Hematopoietic multipotent progenitor cell treated with erythropoietin and hydrocortisone succinate and interleukin-3 and kit ligand, for 4 days (in vitro differentiated cells): Measurements from ENCODE around the gene GNB3.

Experiments used
- DNase-seq: peaks from one replicate; pipeline ENCODE4 v3.0.0-alpha.2; 2015

GNB3 gene

DNA sequence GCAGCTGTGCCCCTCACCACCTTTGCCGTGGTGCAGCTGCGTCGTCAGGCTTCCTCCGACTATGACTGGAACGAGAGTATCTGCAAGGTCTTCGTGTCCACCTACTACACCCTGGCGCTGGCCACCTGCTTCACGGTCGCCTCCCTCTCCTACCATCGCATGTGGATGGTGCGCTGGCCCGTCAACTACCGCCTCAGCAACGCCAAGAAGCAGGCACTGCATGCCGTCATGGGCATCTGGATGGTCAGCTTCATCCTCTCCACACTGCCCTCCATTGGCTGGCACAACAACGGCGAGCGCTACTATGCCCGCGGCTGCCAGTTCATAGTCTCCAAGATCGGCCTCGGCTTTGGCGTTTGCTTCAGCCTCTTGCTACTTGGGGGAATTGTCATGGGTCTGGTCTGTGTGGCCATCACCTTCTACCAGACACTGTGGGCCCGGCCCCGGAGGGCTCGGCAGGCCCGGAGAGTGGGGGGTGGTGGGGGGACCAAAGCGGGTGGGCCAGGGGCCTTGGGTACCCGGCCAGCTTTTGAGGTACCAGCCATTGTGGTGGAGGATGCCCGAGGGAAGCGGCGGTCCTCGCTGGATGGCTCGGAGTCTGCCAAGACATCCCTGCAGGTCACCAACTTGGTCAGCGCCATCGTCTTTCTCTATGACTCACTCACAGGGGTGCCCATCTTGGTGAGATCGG is 16.5 kb upstream of the GNB3 start:
- DNase-seq: no peak

DNA sequence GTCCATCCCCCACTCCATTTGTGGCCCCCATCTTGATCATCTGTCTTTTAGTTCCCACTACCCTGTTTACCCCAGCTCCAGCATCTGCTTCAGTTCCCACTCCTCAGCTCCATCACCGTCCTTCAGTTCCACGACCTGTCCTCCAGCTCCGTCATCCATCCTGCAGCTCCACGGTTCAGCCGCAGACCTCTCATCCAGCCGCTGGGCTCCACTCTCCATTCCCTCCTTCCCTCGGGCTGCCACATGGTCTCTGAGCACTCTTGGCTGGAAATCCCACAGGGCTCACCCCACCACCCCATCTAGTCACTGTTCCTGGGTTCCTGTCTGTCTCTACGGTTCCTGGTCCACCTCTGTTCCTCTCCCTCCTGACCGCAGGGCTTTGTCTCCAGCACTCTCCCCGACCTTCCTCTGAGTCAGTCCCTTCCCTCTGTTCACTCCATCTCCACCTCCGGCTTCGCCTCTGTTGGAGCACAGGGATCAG is 15.8 kb upstream of the GNB3 start:
- DNase-seq: no peak

DNA sequence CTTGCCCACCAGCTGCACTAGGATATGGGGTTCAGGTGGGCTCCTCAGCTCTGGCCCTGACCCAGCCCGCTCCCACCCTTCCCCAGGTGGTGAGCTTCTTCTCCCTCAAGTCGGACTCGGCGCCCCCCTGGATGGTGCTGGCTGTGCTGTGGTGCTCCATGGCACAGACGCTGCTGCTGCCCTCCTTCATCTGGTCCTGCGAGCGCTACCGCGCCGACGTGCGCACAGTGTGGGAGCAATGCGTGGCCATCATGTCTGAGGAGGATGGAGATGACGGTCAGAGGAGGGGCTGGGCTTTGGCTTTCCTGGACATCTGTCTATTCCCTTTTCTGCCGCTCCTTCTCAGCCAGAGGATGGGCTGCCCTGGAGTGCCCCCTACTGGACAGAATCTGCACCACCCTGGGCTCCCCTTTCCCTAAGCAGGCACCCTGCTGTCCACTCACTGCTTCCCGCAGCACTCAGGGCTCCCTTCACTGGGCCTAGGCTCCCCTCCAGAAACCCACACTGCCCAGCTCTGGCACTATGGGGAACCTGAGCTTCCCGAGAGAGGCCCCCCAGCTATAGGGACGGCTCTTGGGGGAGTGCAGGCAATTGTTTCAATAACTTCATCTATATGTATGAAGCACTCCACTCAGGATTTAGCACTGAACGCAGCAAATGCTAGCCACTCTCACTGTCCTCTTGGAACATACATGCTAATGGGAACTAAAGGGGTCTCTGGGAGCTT is 15.2 kb upstream of the GNB3 start:
- DNase-seq: peak; percentile 88

DNA sequence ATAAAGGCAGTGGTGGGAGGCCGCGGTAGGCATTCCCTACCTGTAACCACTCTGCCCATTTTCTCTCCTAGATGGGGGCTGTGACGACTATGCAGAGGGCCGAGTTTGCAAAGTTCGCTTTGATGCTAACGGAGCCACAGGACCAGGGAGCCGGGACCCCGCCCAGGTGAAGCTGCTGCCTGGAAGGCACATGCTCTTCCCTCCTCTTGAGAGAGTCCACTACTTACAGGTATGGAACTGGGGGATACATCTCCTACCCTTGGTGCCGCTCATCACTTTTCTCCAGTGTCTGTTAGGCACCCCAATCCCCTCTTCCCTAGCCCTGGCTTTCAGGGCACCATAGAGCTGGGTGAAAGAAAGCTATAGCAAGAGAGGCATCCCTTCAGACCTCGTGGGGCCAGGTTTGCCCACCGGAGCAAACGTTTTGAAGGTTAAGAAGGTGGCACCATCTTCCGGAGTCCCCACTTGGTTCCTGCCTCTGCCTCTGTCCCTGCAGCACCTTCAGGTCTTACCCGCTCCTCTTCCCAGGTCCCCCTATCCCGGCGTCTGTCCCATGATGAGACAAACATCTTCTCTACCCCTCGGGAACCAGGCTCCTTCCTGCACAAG is 14.5 kb upstream of the GNB3 start:
- DNase-seq: no peak

DNA sequence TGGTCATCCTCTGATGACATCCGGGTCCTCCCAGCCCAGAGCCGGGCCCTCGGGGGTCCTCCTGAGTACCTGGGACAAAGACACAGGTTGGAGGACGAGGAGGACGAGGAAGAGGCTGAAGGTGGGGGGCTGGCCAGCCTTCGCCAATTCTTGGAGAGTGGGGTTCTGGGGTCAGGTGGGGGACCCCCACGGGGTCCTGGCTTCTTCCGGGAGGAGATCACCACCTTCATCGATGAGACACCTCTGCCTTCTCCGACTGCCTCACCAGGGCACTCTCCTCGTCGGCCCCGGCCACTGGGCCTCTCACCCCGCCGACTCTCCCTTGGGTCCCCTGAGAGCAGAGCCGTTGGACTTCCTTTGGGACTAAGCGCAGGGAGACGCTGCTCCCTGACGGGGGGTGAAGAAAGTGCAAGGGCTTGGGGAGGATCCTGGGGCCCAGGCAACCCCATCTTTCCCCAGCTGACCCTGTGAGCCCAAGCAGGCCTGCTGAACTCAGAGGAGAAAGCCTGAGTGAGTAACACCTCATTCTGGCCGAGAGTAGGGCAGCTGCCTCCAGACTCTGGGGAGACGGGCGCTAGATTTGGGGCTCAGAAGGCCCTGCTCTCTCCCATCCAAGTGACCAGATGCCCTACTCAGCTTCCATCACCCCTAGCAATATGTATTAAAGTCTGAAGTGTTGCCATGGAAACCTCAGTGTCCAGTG is 13.8 kb upstream of the GNB3 start:
- DNase-seq: no peak

DNA sequence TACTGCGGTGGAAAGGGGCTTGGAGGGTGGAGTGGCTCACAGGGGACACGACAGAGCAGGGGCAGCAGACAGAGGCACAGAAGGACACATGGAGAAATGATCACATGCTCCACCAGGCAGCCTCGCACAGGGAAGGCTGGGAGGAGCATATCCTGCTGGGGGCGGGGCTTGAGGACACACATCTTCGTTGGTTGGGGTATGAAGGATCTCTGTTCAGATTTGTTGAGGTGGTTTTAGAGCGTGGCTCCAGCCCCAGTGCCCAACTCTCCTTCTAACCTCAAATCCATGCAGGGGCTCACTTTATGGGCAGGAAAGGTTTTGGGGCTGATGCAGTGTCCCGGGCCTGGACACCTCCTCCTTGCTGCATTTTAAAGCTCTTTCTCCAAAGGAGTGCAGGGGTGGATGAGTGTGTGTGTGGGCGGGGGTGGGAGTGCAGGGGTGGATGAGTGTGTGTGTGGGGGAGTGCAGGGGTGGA is 13.3 kb upstream of the GNB3 start:
- DNase-seq: peak; percentile 66

DNA sequence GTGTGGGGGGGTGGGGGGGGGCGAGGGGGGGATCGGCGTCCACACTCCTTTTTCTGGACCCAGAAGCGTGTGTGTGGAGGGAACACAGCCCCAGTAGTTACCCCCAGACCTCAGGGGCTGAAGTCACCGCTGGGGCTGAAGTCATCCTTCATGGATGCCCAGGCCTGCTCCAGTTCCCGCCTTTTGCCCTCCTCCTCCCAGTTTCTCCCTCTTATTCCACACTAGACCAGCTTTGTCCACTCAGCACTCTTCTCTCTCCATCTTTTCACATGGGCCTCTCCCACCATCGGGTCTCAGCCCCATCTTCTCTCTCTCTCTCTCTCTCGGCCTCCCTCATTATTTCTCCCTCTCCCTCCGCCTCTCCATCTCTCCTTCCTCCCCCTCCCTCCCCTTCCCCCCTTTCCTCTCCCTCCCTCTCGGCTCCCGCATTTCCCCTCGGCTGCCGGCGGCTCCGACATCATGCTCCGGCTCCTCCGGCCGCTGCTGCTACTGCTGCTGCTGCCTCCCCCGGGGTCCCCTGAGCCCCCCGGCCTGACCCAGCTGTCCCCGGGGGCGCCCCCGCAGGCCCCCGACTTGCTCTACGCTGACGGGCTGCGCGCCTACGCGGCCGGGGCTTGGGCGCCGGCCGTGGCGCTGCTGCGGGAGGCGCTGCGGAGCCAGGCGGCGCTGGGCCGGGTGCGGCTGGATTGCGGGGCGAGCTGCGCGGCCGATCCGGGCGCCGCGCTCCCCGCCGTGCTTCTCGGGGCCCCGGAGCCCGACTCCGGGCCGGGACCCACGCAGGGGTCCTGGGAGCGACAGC is 12.5 kb upstream of the GNB3 start, which contains the start of gene P3H3:
Gene P3H3 (plus strand): TSS at position 426 of the 799 bp plus-strand sequence. CDS start 34 bp downstream, at position 460.
- peak; percentile 28 for DNase-seq

DNA sequence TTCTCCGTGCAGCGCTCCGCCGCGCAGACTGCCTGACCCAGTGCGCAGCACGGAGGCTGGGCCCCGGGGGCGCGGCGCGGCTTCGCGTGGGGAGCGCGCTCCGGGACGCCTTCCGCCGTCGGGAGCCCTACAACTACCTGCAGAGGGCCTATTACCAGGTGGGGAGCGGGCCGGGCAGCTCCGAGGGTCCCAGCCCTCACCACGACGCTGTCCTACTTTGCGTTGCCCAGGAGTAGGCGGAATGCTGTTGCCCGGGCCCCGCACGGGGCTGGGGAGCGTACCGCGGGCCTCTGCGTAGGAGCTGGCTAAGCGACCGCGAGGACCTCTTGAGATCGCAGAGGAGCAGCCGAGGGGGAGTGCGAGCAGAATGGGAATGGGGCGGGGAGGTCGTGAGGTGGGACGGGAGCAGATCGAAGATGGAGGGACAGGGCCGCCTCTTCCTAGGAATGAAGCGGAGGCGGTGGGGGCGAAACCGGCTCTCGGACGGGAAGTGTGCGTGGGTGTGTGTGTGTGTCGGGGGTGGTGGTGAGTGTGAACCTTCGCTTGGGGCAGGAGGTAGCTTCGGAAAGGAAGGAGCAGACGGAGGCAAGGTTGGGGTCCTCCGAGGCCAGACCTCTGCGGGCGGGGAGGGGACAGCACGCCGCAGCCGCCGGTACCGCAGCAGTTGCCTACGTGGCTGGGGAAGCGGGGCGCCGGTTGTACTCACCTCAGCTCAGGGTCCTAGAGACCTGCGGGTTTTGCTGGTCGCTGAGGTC is 11.8 kb upstream of the GNB3 start:
- peak; percentile 51 for DNase-seq

DNA sequence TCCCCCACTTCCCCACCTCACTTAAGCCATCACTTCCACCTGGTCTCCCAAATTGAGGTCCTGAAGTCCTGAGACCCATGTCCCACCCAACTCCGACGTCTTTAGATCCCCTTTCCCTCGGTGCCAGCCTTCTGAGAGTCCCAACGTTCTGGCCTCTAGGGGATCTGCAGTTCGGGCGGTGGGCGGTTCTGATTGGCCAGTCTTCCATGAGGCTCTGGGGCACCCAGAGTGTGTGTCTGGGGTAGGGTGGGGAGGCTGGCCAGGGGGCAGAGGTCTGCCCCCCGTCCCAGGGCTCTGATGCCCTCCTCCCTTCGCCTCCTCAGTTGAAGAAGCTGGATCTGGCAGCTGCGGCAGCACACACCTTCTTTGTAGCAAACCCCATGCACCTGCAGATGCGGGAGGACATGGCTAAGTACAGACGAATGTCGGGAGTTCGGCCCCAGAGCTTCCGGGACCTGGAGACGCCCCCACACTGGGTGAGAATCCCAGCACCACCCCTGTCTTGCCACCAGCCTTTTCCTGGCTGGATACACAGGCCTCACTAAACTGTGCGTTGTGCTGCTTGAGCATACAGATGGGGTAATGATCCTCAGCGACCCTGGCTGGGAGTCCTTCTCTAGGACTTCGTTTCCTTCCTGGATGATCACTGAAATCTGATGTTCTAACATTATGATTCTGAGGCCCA is 11.0 kb upstream of the GNB3 start:
- DNase-seq: no peak

DNA sequence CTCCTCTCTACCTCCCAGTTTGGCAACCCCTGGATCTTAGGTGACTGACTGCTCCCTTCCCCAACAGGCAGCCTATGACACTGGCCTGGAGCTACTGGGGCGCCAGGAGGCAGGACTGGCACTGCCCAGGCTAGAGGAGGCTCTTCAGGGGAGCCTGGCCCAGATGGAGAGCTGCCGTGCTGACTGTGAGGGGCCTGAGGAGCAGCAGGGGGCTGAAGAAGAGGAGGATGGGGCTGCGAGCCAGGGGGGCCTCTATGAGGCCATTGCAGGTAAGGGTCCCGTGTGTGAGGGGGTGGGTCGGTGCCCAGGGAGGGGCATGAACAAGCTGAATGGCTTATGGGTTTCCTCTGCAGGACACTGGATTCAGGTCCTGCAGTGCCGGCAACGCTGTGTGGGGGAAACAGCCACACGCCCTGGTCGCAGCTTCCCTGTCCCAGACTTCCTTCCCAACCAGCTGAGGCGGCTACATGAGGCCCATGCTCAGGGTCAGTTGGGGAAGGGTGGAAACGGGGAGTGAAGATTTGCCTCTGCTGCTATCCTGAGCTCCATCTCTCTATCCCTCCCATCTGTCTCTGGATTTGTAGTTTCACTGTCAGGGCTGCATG is 10.3 kb upstream of the GNB3 start:
- DNase-seq: no peak

DNA sequence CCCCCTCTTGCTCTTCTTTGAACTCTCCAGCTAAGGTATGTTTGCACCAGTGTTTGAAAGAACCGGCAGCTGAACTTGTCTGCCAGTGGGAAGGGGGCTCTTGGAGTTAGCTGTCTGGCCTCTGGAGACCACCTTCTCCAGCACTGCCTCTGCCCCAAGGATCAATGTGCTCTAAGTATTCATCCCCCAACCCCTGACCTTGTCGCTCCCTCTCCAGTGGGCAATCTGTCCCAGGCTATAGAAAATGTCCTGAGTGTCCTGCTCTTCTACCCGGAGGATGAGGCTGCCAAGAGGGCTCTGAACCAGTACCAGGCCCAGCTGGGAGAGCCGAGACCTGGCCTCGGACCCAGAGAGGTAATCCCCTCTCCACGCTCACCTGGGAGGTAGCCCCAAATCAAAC is 9.7 kb upstream of the GNB3 start:
- no peak for DNase-seq

DNA sequence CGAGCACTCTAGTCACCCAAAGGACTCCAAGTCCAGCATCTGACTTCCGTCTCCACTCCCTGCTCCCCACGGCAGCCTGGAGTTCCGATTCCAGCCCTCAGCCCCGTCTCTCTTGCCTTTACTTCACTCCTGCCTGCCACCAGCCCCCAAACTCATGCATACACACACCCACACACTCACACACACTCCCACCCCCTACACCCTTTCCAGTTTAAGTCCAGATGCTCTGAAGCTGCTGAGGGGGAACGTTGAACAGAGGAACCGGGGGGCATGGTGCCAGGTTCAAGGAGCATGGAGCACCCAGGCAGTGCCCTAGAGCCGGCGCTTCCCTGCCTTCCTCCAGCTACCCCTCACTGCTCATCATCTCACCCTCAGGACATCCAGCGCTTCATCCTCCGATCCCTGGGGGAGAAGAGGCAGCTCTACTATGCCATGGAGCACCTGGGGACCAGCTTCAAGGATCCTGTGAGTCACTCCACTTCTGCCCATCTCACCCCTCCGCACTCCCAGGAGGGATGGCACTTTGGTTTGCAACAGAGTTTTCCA is 9.2 kb upstream of the GNB3 start:
- no peak for DNase-seq

DNA sequence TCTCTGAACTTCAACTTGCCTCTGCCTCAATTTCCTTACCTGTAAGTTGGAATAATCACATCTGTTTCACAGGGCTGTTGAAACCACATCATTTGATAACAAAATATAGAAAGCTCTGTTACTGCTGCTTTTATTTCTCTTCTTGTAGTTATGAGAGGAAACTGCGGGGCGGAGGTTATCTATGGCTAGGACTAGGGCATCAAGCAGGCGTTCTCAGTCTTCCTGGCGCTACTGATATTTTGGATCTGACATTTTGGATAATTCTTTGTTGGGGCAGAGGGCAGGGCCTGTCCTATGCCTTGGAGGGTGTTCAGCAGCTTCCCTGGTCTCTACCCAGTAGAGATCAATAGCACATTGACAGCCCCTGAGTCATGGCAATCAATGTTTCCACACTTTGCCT is 8.6 kb upstream of the GNB3 start:
- no peak for DNase-seq

DNA sequence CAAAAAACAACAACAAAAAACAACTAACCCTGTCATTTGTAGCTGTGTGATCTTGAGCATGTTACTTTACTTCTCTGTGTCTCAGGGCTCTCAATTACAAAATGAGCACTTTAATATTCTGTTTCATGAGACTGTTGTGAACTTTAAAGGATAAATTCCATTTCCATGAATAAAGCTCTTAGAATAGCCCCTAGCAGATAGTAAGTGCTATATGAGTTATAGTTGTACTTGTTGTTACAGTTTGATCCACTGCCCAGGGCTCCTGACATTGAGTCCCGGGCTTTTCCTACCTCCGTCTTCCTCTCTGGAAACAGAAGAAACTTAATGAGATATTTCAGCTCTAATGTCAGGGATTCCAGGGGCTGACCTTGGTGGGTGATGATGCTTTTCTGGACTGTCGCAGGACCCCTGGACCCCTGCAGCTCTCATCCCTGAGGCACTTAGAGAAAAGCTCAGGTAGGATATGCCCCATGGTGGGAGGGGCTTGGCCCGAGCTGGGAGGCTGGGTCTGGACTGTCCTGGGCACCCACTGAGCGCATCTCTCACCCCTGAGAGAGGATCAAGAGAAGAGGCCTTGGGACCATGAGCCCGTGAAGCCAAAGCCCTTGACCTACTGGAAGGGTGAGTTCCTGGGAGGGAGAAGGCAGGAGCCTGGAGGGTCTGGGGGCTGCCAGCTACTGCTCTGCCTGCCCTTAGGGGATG is 7.4 kb upstream of the GNB3 start:
- no peak for DNase-seq

DNA sequence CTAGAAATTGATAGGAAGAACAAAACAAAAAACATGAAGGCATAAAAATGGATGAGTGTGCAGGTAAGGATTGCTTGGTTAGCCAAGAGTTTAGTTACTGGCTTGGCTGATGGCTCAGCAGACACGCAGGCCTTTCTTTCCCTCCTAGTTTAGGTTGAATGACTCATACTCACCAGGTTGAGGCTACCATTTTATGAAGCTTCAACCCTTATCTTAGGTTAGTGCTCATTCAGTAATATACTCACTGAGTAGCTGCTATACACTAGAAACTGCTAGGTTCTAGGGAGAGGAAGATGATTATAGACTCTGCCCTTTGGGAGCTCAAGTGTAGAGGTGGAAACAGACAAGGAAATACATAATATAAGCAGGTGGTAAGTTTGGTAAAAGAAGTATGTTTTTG is 6.5 kb upstream of the GNB3 start:
- no peak for DNase-seq

DNA sequence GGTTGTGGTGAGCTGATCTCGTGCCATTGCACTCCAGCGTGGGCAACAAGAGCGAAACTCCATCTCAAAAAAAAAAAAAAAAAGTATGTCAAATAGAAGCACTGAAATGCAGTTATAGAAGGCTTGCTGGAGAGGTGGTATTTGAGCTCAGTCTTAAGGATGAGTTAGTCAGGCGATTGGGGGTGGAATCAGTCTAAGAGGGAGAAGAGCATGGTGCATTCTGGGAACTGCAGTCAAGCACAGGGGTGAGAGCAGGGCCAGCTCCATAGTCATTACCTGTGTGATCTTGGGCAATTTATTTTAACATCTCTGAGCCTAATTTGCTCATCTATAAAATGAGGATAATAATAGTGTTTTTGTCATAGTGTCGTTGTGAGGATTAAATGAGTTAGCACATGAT is 5.9 kb upstream of the GNB3 start:
- no peak for DNase-seq

DNA sequence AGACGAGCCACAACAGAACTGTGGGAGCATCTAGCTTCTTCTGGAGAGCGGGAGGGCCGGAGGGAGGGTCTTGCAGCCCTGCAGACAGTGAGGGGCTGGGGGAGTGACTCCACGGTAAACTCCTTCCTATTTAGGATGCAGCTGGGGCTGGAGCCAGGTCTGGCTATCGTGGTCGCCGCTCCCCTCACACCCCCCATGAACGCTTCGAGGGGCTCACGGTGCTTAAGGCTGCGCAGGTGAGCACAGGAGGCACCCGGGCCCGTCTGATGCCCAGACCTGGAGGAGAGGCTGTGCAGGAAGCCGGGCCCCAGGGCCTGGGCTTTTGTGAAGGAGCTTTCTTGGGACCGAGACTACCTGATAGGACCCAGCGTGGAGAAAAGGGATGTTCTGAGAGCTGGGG is 3.9 kb upstream of the GNB3 start:
- DNase-seq: no peak

DNA sequence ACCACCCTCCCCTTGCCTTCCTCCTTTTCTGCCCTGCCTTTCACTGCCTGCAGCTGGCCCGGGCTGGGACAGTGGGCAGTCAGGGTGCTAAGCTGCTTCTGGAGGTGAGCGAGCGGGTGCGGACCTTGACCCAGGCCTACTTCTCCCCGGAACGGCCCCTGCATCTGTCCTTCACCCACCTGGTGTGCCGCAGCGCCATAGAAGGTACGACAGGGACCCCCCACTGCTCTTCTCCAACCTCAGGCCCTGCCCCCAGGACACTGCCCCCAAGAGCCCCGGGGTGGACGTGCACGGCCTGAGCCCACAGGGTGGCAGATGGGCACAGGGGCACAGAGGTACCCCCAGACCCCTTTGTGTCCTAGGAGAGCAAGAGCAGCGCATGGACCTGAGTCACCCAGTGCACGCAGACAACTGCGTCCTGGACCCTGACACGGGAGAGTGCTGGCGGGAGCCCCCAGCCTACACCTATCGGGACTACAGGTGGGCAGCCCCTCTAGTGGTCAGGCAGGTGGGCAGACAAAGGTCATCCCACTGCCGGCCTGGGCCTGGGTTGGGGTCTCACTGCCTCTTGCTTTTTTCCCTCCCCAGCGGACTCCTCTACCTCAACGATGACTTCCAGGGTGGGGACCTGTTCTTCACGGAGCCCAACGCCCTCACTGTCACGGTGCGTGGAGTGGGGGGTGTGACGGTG is 3.2 kb upstream of the GNB3 start:
- no peak for DNase-seq

DNA sequence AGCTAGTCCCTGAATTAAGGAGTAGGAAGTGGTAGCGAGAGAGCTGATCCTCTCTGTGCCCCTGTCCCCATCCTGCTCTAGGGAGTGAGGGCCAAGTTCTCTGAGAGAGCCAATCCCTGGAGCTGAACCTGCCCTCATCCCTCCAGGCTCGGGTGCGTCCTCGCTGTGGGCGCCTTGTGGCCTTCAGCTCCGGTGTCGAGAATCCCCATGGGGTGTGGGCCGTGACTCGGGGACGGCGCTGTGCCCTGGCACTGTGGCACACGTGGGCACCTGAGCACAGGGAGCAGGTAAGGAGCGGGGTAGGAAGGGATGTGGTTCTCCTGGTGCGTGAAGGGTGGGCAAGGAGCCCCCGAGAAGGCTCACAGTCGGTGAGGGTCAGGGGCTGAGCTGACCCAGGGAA is 1.9 kb upstream of the GNB3 start:
- DNase-seq: no peak
